Stimulated activated CD8-positive, alpha-beta memory T cell treated with anti-CD3 and anti-CD28 coated beads, Interleukin-7, amount 100 ng/mL, for 4 hours (primary cell): ENCODE measurements around the gene NAIF1.
"Not testable (repeated sequence)": the region's sequence is repeated elsewhere in the genome, so short reads cannot be mapped to it uniquely, and the experiment has no call there.

Experiments used
- DNase-seq, 2 donors: peaks; one replicate each; pipeline ENCODE4 v3.0.0-alpha.2; 2020; ENCODE audit warnings: low read depth in 2 of 2

NAIF1 gene

GRCh38 chr9:128085943-128086342 is 18.8 kb upstream of the NAIF1 start:
- DNase-seq: no peak

GRCh38 chr9:128084746-128085145 is 17.6 kb upstream of the NAIF1 start:
- no peak for DNase-seq

- DNase-seq: no peak
These were observed 15.0 kb upstream of the NAIF1 start for GRCh38 chr9:128082151-128082550.

DNA sequence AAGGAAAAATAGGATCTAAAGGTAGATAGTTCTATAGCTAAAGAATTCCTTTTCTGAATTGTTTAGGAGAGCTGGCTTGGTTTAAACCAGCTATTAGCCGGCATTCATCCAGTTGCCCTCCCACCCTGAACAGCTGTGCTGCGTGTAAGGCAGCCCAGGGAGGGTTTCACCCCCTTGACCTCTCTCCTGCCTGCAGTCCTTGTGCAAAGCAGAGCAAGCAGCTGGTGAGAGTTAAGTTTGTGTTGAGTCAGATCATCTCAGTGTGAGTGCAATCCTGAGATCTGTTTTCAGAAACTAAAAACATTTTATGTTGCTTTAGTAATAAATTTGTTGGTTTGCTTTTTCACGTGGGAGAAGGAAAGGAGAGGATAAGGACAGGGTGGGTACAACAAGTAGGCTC is 13.9 kb upstream of the NAIF1 start:
- no peak for DNase-seq

GRCh38 chr9:128080206-128080605 is 13.1 kb upstream of the NAIF1 start:
- no peak for DNase-seq

DNA sequence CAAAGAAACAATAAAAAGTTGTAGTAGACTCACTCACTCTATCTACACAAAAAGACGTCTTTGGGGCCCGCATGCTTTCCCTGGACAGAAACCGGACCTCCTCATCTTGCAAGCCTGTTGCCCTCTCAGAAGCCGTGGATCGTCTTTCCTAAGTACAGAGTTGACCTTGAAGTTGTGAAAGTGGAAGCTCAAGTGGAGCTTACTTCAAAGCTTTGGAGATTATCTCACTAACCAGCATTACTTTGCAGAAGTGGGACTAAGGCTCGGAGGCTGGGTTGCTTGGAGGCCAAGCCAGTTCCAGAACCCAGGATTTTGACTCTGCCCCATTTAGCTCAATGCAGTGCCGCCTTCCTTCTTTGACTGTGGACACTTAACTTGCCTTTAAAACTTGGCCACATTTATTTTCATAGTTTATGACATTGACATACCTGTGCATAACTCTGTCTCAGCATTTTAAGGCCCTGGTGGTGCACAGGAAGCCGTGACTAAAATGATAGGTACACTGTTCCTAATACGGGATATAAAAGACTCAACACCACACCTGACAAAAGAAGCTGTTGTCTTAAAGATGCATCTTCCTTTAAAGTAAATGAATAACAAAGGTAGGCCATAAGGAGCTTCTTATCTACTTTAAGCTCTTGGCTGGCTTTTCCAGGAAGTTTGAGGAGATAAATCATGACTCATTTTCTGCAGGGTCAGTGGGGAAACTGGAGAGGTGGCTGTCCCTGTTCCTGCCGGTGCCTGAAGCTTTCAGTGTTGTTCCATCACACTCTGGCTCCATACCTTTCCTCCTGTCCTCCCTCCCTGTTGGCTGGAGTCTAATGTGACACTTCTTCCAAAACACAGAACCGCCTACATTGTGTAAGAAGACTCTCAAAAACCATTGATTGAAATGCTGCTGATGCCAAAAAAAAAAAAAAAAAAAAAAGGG is 11.6 kb upstream of the NAIF1 start:
- no peak for DNase-seq

DNA sequence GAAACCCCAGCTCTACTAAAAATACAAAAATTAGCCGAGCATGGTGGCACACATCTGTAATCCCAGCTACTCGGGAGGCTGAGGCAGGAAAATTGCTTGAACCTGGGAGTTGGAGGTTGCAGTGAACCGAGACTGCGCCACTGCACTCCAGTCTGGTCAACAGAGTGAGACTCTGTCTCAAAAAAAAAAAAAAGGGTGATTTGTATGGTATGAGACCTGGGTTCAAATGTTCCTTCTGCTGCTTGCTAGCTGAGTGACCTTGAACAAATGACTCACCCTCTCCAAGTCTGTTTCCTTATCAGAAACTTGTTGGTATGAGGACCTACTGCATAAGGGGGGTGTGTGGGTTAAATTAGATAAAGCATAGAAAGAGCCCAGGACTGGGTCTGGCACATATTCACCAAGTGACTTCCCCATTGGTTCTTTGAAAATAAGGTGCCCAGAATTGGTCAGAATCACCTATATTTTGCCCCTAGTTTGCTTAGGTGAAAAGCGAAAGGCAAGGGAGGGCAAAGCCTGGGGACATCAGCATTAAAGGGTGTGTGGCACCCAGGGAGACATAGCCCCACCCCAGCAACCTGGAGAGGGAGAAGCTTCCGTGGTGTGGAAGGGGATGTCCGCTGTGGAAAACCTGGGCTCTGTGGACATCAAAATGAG is 10.9 kb upstream of the NAIF1 start:
- no peak for DNase-seq

GRCh38 chr9:128073253-128073886 is 6.2 kb upstream of the NAIF1 start:
- DNase-seq: no peak

DNA sequence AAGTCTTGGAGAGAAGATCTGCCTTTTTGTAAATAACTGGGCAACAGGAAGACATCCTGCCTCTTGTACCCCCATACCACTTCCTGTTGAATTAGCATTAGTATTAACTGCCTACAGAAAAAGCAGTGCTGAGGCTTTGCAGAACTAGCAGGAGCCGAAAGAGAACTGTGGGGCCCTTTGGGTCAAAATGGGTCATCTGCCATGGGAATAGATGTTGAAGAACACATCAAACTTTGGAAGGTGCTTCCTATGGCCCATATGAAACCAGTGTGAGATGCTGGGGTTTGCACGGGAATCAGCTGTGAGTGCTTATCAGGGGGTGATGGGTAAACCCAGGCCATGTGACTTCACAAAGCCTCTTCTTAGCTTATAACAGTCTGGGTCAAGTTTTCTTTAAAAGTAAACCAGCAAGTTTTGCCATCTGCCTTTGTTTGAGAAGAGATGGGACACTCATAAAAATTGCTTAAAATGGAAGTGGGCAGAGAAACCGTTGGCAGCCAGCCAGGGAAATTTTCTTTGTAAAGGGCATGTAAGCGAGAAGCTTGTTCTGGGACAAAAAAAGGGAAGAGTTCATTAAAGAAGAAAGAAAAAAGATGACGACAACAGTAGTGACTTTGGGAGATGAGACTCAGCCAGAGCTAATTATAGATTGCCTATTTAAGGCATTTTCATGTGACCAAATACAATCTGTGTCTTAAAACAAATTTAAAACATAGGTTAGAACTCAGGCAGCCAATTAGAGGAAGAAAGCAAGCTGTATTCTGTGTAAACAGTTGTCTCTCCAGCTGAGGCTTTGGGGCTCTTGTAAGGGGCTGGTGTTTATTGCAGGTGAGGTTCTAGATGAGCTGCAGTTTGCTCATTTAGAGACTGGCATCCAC is 5.3 kb upstream of the NAIF1 start:
- peak; percentile 34 to 48 for DNase-seq

GRCh38 chr9:128071475-128071874 is 4.4 kb upstream of the NAIF1 start:
- not testable (repeated sequence) for DNase-seq

DNA sequence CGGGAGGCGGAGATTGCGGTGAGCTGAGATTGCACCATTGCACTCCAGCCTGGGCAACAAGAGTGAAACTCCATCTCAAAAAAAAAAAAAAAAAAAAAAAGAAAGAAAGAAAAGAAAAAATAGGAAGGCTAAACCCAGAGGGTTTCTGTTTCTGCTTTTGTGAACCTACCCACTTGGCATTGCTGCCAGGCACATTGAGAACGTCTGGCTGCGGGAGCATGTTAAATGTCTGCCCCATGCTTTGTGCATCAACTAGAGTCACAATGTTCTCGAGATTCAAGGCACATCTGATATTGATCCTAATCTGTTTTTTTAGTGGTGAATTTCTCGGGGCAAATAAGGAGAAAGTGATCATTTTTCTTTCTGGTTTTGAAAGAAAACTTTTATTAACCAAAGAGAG is 3.8 kb upstream of the NAIF1 start:
- DNase-seq: no peak

DNA sequence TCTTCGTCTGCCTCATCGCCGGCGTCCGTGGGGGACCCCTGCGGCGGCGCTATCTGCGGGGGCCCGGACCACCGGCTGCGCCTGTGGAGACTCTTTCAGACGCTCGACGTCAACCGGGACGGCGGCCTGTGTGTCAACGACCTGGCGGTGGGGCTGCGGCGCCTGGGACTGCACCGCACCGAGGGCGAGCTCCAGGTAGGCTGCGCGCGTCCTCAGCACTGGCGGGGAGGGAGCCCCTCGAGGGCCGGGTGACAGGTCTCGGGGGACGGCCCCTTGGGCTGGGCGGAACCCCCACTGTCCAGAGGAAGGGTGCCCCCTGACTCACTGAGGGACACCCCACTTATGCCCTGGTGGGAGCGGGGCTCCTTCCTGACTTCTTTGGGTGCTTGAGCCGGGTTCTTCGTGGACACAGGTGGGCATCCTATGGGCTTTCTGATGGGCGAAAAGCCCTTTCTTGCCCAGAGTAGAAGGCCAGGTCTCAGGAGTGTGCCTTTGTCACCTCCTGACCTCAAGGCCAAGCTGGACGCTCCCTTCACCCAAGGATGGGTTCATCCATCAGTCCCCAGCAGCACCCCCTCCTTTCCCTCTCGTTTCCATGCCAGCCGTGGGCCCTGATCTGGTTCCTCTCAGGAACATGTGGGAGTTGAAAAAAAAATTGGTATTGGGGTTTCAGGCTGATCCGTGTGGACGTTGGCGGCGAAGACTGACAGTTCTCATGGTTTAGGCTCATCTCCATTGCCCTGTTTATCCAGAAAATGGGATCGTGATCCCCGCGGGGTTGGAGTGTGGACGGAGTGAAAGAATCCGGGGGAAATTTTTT is 1.5 kb upstream of the NAIF1 start:
- DNase-seq: no peak

- DNase-seq: peak; percentile 99 to 100
These were observed 695 bp upstream of the NAIF1 start, which contains the start of gene SLC25A25 for GRCh38 chr9:128067645-128068385. TSS of gene SLC25A25 (plus strand) at chr9:128068232. CDS start at chr9:128068320, 88 bp downstream.

GRCh38 chr9:128065907-128066712 is 1.0 kb downstream of the NAIF1 start:
- DNase-seq: no peak

DNA sequence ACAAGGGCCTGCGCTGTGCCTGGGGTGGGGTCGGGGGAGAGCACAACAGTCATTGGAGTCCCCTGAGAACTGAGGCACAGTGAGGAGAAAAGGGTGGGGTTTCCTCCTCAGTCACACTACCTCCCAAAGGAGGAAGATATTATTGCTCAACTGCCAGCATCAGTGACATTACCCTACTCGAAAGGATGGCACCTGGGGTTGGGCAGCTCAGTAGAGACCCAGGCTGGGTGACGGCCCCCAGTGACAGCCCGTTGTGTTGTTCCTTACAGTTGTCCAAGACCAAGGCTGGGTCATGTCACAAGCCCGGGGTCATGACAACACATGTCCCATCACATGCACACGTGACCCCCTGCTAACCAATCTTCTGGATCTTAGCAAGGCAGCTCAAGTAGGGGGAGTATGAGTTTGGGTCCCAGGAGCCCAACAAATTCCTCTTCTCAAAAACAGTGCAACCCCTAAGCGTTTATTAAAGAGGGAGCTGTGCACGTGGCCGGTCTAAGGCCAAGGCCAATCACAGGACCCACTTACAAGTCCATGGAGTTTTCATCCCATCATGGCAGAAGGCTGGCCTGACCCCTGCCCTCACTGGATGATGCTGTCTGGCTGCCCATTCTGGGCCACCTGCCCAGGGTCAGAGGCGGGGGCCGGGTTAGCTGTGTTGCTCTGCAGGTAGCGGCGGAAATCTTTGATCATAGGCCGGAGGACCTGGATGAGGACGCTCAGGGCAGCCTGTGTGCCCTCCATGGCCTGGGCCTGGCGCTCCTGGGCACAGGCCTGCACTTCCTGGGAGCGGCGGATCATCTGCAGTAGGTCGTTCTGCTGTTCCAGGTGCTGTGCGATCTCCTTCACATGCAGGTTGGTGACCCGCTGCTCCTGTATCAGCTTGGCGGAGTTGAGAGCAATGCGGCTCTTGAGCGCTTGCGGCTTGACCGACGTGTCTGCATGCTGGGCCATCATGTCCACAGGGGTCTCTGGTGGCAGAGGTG is 4.0 kb downstream of the NAIF1 start:
- DNase-seq: no peak

GRCh38 chr9:128062279-128062678 is 4.8 kb downstream of the NAIF1 start:
- no peak for DNase-seq

GRCh38 chr9:128061275-128061960 is 5.7 kb downstream of the NAIF1 start:
- no peak for DNase-seq
